Hematopoietic multipotent progenitor cell treated with erythropoietin and hydrocortisone succinate and interleukin-3 and kit ligand, for 17 days (in vitro differentiated cells): ENCODE results near the gene CEP120.
A peak's percentile ranks its signal among the peaks of the same experiment; 100 is the strongest.
"Not testable (repeated sequence)": the region's sequence is repeated elsewhere in the genome, so short reads cannot be mapped to it uniquely, and the experiment has no call there.

ENCODE experiments used
- DNase-seq: peaks from one replicate; pipeline ENCODE4 v3.0.0-alpha.2; 2015; ENCODE audit warnings: low spot score

The CEP120 gene

DNA sequence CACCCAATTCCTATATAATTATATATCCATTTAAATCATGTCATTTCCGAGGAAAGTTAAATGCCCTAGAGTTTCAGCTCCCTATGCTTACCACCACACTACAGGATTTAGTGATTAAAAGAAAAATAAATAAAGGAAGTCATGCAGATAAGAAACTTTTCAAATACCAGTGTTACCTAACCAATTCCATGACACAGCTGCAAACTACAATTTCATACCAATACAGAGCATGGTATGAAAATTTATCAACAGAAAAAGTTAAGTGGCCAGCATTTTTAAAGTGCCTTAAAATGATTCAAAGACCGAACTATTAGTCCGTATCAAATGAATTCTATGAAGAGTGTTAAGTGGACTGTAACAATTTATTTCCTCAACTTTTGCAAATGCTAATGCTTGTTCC, 35.9 kb downstream of the CEP120 start:
- no peak for DNase-seq

GRCh38 chr5:123382252-123382651, 41.0 kb downstream of the CEP120 start:
- DNase-seq: no peak

DNA sequence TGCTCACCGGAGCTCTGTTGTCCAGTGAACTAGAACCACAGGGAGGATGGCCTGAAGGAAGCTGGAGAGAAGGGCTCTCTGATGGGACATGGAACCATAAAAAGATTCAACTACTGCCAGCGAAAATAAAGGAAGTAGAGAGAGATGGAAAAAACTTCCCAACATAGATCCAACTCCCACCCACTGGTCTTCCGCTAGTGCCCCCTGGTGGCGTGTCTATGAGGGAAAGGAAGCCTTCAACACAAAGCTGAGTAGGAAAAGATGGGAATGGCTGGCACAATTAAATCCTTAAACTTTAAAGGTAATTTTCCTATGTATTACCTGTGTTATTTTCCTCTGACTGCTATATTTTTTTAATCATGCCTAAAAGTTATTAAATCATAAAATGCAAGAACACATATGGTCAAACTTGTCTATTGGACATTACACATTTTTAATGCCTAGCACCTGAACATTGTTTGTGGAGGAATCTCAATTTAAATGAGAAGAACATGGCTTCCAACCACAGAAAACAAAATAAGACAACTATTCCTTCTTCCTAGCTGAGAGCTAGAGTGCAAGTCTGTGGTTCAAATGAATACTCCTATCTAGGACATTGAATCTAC, 51.5 kb downstream of the CEP120 start:
- peak; percentile 46 for DNase-seq

DNA sequence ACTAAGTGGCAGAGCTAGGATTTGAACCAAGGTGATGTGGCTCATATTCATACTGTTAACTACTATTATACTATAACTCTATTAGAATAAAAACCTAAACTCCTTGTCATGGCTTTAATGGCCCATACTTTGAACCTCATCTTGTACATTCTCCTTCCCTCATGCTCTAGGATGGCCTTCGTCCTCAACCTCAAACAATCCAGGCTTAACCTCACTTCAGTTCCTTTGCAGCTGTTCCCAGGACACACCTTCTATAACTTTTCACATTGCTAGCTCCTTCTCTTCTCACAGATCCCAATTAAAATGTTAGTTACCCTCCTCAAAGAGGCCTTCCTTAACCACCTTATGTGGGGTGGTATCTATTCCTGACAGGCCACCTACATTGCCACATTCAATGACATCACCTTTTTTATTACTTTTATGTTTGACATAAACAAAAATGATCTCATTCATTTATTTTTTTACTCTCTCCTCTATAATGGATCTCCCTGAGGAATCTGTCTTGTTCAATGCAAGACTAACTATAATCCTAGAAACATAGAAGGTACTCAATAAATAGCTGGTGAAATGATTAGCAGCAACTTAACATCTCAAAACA, 53.7 kb downstream of the CEP120 start:
- no peak for DNase-seq

- DNase-seq: no peak
Measured at GRCh38 chr5:123367739-123368138, 55.5 kb downstream of the CEP120 start.

DNA sequence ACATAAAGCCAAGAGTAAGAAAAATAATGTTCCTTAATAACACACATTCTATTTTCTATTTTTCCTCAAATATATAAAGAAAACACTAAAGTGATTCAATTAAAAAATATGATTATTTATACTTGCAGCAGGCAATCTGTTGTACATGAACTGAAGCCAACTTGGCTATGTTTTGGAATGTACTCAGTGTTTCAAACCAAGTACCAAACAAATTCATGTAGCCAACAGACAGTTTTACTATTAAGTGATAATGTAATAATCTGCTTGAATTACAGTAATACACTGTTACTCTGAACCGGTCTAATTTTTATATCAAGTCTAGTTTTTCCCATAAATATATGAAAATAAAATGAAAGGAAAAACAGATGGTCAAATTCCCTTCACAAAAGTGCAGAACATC, 58.0 kb downstream of the CEP120 start:
- no peak for DNase-seq

- no peak for DNase-seq
Measured at GRCh38 chr5:123364441-123365155, 58.6 kb downstream of the CEP120 start.

DNA sequence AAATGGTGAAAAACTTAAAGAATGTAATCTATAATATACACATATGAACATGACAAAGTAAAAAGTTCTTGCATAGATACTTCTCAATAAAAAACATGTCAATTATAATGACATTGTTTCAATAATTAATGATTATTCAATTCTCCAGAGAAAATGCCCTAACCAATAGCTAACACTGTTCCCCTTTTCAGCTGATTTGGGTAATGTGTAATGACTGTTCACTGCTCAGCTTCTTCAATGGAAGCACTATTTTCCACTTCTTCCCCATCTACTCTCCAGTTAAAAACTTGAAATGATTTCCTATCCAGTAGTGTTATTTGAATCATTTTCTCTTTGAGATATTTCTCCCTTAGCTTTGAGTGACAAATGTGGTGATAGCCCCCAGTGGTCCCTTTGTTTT, 62.3 kb downstream of the CEP120 start:
- no peak for DNase-seq

DNA sequence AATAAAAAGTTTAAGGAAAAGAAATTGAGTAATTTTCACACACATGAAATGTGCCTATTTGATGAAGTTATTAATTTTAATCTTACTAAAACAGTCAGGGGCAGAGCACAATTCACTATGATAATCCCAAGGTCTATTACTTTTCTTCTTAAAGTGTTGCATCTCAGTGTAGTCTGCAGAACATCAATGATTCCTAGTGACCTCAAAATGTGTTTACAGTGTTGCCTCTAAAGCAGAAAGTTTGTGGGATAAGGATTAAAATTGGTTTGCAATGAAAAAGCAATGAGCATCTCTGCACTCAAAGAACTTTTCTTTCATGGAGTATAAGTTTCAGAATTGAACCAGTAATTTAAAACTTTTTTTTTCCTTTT, 63.0 kb downstream of the CEP120 start:
- no peak for DNase-seq

GRCh38 chr5:123359454-123360200, 63.6 kb downstream of the CEP120 start:
- DNase-seq: no peak

- no peak for DNase-seq
Measured at GRCh38 chr5:123358751-123359150, 64.5 kb downstream of the CEP120 start.

GRCh38 chr5:123358304-123358703, 64.9 kb downstream of the CEP120 start:
- DNase-seq: no peak

- no peak for DNase-seq
Measured at GRCh38 chr5:123351820-123352219, 71.4 kb downstream of the CEP120 start.

DNA sequence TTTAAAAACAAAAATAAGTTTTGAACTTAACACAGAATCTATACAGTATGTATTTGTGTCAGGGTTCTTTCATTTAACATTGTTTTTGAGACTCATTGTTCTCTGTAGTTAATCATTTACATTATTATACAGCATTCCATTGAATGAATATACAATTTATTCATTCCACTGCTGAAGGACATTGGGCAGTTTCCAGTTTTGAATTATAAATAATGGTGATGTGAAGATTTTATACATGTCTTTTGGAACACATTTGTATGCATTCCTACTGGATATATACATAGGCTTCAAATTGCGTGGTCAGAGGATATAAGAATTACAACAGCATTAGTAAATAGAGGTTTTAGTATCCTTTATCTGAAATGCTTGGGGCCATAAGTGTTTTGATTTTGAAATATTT, 72.0 kb downstream of the CEP120 start:
- DNase-seq: no peak

DNA sequence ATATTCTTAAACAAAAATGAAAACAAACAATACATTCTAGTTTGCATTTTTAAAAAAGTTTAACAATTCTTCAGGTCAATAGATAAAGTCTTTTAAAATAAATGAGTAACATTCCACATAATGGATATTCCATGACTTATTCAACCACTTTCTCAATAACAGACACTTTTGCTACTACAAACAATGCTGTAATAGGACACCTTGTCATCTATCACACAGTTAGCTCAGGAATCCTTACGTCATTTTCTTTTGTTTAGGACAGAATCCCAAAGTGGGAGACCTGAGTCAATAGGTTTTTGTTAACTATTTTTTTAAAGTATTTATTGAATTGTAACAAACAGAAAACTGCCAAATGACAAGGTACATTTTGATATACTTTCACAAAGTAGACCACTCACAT, 72.5 kb downstream of the CEP120 start:
- no peak for DNase-seq

GRCh38 chr5:123344816-123345426, 78.3 kb downstream of the CEP120 start:
- DNase-seq: no peak

GRCh38 chr5:123340928-123341327, 82.3 kb downstream of the CEP120 start:
- no peak for DNase-seq

DNA sequence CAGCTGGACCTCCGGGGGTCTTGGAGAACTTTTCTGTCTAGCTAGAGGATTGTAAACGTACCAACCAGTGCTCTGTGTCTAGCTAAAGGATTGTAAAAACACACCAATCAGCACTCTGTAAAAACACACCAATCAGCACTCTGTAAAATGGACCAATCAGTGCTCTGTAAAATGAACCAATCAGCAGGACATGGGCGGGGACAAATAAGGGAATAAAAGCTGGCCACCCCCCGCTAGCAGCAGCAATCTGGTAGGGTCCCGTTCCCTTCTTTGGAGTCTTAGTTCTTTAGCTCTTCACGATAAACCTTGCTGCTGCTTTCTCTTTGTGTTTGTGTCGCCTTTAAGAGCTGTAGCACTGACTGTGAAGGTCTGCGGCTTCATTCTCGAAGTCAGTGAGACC, 114.8 kb downstream of the CEP120 start:
- not testable (repeated sequence) for DNase-seq

DNA sequence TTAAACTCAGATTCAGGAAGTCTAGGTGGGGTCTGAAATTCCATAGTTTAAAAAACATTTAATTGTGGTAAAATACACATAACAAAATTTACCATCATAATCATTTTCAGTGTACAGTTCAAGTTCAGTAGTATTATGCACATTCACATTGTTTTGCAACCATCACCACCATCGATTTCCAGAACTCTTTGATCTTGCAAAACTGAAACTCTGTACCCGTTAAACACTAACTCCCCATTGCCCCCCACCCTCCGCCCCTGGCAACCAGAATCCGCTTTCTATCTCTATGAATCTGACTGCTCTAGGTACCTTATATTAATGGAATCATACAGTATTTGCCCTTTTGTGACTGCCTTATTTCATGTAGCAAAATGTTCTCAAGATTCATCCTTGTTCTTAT, 117.5 kb downstream of the CEP120 start:
- DNase-seq: no peak

DNA sequence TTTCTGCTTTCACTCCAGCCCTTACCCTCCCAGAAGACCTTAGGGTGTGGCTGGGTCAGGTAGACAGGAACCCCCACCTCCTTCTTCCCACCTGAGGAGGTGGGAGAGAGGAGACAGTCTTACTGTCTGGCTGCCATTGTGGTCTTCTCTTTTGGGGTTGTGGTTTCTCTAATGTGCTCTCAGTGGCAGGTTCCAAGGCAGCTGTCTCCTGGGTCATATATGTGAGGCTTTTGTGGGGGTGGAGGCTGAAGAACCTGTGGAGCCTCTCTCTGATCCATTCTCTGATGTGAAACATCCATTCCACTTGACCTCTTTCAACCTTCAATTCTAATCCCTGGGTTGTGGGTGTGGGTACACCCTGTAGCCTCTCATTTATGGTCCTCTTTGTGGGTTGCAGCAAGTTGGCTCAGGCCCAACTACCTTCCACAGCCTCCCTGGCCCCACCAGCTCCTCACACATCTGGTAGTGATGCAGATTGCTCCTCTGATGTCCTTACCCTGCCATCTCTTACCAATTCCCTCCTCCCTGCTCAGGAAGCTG, 118.4 kb downstream of the CEP120 start:
- DNase-seq: no peak

DNA sequence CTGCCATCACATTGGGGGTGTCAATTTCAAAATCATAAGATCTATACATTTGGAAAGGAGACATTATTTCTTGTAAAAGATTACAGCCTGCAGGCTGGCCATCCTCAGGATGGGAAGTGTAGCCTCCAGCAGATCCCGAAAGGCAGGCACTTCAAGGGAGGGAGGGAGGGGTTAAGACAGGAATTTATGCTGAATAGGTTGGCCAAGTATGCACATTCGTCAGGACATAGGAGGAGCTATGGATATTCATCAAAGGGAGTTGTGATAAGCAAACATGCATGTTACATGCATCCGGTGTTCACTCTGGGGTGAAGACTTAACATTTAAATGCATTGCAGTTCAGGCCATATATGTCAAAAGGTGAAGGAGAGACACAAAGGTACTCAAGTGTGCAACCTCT, 119.4 kb downstream of the CEP120 start:
- DNase-seq: no peak

GRCh38 chr5:123300266-123300665, 122.9 kb downstream of the CEP120 start:
- no peak for DNase-seq
